ENCODE measurements around the gene ATXN1L.

DNA sequence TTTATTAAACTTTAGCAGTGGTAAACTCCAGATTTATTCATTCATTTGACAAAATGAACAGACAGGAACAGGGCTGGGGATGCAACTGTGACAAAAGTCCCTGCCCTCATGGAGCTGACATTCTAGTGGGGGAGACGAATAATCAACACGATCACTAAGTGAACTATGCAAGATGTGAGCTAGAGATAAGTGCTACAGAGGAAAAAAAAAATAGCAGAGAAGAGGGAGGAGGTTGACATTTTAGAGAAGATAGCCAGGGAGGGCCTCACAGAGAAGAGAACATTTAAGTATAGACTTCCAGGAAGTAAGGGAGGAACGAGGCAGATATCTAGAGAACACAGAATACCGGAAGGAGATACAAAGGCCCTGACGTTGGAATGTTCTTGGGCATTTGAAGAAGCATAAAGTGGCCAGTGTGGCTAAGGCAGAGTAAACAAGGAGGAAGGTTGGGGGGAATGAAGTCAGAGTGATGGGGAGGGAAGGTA, 19.2 kb upstream of the ATXN1L start:
- no peak for TF ChIP-seq CTCF (IDR thresholded peaks at IDR 0.05)
- no peak for TF ChIP-seq POLR2A (IDR thresholded peaks at IDR 0.05)
- no peak for TF ChIP-seq POLR2AphosphoS5 (IDR thresholded peaks at IDR 0.05)

Data from gastroesophageal sphincter (tissue), 3 donors.